Tongue (tissue), 2 donors: Measurements from ENCODE around the gene ZNF280B. TPM values are rescaled to one million over a fixed set of nuclear protein-coding genes. Genes with fewer than 3 reads are reported as not detected.
"Not testable (repeated sequence)": the region's sequence is repeated elsewhere in the genome, so short reads cannot be mapped to it uniquely, and the experiment has no call there.

Source experiments
- DNase-seq: peaks from one replicate; pipeline ENCODE4 v3.0.0-alpha.2; 2015
- total RNA-seq: library from RNA; depleted of rRNA; stranded (reverse); fragments of >200 nt; gene quantifications from one replicate; pipeline ENCODE4 v1.2.3, GENCODE V29; 2014

The ZNF280B gene
- total RNA-seq, 1 donor from 2014 or later, result 1.0 TPM

DNA sequence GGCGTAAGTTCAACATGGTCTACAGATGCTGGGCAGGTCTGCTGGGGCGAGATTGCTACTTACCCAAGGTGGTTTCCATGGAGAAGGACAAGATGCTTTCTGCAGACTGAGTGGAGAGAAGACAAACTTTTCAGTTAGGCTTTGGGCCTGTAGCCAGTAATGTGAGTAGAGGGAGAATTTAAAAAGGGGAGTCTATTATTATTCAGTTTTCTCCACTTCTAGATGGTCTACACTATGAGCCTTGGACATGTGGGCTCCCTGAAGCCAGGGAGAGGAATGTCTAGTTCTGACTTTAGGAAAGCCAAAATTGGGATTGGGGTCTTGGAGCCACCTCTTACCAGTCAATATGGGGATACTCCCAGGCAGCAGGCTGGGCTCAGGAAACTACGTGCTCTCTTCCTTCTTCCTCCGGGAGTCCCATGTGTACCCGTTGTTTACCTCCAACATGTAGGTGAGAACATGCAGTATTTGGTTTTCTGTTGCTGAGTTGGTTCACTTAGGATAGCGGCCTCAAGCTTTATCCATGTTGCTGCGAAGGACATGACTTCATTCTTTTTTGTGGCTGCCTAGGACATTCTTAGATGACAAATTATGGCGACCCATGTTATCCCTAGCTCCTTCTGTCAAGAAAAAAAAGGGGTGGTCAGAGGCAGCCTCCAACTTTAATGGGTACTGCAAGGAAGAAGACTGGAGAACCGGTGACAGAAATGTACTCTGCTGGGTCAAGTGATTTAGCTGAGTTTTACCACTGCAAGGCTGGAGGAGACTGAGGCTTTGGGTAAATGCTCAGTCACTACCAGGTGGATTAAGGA, 26.3 kb upstream of the ZNF280B start:
- DNase-seq, result no peak

- no peak for DNase-seq
These were observed 25.3 kb upstream of the ZNF280B start for GRCh38 chr22:22533863-22534262.

- no peak for DNase-seq
These were observed 24.9 kb upstream of the ZNF280B start for GRCh38 chr22:22533417-22533816.

GRCh38 chr22:22532547-22533071, 24.1 kb upstream of the ZNF280B start:
- DNase-seq, result not testable (repeated sequence)

- DNase-seq, result no peak
These were observed 23.4 kb upstream of the ZNF280B start for GRCh38 chr22:22531770-22532546.

- no peak for DNase-seq
These were observed 20.2 kb upstream of the ZNF280B start for GRCh38 chr22:22528780-22529179.

DNA sequence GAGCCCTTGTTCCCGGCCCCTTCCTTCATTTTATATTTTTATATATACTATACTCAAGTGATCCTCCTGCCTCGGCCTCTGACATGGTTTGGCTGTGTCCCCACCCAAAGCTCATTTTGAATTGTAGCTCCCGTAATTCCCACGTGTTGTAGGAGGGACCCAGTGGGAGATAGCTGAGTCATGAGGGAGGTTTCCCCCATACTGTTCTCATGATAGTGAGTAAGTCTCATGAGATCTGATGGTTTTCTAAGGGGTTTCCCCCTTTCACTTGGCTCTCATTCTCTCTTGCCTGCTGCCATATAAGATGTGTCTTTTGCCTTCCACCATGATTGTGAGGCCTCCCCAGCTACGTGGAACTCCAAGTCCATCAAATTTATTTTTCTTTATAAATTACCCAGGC, 18.8 kb upstream of the ZNF280B start:
- DNase-seq, result no peak

DNA sequence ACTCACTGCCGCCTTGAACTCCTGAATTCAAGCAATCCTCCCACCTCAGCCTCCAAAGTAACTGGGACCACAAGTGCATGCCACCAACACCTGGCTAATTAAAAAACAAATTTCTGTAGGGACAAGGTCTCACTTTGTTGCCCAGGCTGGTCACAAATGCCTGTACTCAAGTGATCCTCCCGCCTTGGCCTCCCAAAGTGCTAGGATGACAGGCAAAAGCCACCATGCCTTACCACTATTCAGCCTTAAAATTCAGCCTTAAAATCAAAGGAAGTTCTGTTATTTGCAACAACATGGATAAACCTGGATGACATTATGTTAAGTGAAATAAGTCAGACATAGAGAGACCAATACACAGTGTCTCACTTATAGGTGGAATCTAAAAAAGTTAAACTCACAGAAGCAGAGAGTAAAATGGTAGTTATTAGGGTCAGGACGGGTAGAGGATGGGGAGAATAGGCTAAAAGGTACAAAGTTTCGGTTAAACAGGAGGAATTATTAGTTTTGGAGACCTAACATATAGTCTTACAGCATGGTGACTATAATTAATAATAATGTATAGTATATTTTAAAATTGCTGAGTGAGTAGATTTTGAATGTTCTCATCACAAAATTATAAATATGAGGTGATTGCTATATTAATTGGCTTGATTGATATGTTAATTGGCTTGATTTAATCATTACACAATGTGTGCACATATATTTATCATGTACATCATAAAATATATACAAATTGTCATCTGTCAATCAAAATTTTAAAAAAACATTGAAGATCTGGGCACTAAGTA, 17.8 kb upstream of the ZNF280B start:
- DNase-seq, result no peak

GRCh38 chr22:22523494-22523893, 15.0 kb upstream of the ZNF280B start:
- no peak for DNase-seq

GRCh38 chr22:22521631-22522030, 13.1 kb upstream of the ZNF280B start:
- no peak for DNase-seq

DNA sequence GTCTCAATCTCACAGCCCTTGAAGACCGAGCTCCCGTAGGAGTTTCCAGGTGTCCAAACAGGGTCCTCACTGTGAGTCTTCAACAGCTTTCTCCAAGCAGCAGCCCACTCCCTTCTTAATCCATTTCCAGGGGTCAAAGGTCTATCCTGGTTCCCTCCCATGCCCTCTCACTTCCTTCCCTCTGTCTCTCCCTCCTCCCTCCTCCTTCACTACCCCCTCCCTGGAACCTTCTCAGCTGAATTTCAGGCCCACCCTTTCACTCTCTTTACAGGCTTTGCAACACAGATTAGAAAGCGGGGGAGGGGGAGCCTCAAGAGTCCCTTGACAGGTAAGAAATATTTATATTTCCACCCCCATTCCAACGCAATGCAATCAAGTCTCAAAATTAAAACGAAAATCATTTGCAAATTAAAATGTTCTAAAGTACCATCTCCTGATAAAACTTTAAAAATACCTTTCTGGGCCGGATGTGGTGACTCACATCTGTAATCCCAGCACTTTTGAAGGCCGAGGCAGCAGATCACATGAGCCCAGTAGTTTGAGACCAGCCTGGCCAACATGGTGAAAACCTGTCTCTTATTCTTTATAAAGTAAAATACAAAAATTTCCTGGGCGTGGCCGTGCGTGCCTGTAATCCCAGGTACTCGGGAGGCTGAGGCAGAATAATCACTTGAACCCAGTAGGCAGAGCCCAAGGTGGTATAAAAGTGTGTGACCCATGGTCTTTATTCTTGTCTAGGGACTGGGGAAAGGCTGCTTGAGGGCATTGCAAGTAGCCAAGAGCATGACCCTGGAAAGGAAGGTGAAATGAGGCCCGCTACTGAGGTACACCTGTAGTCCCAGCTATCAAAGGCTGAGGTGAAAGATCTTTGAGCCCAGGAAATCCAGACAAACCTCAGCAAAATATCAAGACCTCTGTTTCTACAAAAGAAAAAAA, 12.4 kb upstream of the ZNF280B start:
- DNase-seq, result no peak

GRCh38 chr22:22520020-22520656, 11.6 kb upstream of the ZNF280B start, which contains the start of gene ZNF280A:
TSS of gene ZNF280A (minus strand) at chr22:22520270. CDS start at chr22:22515630, 4,640 bp downstream.
- no peak for DNase-seq

GRCh38 chr22:22519591-22519990, 11.0 kb upstream of the ZNF280B start:
- no peak for DNase-seq

GRCh38 chr22:22516992-22517391, 8.4 kb upstream of the ZNF280B start:
- DNase-seq, result no peak

DNA sequence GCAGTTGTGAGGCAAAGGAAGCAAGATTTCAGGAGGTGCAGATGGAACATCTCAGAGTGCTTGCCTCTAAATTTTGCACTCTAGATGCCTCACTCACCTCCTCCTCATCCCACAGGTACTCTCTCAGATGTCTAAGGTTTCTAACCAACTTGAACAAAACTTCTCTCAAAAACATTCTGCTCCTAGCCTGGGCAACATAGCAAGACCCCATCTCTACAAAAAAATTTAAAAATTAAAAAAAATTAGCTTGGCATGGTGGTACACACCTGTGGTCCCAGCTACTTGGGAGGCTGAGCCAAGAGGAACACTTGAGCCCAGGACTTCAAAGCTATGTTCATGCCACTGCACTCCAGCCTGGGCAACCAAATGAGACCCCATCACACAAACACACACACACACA, 7.3 kb upstream of the ZNF280B start:
- no peak for DNase-seq

DNA sequence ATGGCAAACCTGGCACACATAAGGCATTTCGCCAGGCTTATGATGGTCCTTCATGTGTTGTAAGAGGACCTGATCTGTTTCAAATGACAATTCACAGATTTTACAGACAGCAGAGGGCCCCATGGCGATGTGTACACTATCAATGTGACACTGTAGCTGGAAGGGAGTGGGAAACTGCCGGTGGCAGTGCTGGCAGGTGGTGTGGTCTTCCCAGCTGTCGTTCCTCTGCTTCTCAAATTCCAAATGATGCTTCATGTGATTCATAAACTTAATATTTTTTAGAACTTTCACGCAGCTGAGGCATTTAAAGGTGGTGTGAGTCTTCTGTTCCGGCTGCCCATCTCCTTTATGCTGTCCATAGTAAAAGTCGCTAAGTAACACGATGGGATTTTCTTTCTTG, 5.9 kb upstream of the ZNF280B start:
- DNase-seq, result peak; percentile 55

DNA sequence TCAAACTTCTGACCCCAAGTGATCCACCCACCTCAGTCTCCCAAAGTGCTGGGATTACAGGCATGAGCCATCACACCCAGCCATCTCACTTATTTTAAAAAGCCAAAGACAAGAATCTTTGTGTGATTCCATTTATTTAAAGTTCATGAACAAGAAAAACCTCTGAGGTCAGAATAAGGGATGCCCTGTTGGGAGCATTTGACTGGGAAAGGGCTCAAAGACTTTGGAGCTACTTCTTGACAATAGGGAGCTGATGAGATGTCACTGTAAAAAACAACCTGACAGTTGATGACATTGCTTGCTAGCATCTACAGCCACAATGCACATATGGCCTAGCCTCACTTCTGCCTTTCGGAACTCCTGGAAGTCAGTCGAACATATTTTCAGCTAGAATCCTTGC, 5.1 kb upstream of the ZNF280B start:
- DNase-seq, result no peak

DNA sequence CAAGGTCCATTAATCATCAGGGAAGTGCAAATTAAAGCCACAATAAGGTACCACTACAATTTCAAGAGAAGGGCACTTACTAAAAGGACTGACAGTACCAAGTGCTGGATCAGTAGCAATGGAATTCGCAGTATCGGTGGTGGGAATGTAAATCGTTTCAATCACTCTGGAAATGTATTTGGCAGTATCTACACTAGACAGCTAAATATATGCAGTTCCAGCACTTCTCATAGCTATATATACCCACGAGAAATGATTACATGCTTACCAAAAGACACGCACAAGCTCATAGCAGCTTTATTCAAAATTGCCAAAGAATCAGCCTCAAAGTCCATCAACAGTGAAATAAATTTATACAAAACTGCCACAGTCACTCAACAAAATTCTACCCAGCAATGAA, 4.4 kb upstream of the ZNF280B start:
- DNase-seq, result no peak

DNA sequence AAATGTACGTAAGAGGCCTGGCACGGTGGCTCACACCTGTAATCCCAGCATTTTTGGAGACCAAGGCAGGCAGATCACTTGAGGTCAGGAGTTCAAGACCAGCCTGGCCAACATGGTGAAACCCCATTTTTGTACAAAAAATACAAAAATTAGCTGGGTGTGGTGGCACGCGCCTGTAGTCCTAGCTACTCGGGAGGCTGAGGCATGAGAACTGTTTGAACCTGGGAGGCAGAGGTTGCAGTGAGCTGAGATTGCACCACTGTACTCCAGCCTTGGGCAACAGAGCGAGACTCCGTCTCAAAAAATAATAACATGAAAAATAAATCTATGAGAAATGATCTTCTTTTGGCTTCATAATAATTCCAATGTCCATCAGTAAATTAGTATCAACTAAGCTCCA, 2.3 kb upstream of the ZNF280B start:
- DNase-seq, result not testable (repeated sequence)

DNA sequence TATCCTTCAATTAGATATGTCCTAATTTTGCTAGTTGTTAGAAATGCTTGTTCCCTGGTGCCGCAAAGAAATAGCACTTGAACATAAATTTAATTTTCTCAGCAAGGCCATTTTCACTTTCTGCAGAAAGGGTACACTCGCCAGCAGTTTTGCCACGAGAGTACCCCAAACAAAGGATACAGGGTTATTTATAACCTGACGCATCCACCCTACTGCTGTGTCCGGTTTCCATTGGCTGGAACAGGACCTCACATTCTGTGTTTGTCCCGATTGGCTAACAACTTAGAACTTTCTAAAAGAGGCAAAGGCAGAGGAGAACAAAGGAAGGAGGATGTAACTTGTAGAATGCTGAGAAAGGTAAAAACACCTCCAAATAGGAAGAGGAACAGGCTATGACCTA, 1.4 kb upstream of the ZNF280B start:
- DNase-seq, result not testable (repeated sequence)
